H1 (cell line): ENCODE data around the gene NDUFS7. TPM values are rescaled to one million over a fixed set of nuclear protein-coding genes. Genes with fewer than 3 reads are reported as not detected.

Experiments used
- BACH1 ChIP-seq: IDR thresholded peaks from 2 replicates; pipeline ENCODE4 v1.6.1; 2012; ENCODE audit warnings: low read length, improper control_type of control experiment
- CEBPB ChIP-seq: IDR thresholded peaks from 2 replicates; pipeline ENCODE4 v1.6.1; 2012; ENCODE audit warnings: low read depth, low read length
- CHD1 ChIP-seq: IDR thresholded peaks from 2 replicates; pipeline ENCODE4 v1.6.1; 2012; ENCODE audit warnings: low read depth, low read length, improper control_type of control experiment
- EZH2 ChIP-seq: fragments of 200-600 bp; sonication (generic); IDR thresholded peaks from 2 replicates; pipeline ENCODE4 v1.7.1; 2012; ENCODE audit warnings: low read depth, mild to moderate bottlenecking, moderate library complexity, low read length, inconsistent platforms; ENCODE audit not compliant: severe bottlenecking
- KDM4A ChIP-seq: IDR thresholded peaks from one replicate; pipeline ENCODE4 v1.7.1; 2012; ENCODE audit warnings: low read depth, mild to moderate bottlenecking, moderate library complexity, low read length, inconsistent platforms; ENCODE audit not compliant: severe bottlenecking
- MAFK ChIP-seq: IDR thresholded peaks from 2 replicates; pipeline ENCODE4 v1.6.1; 2012; ENCODE audit warnings: low read depth, mild to moderate bottlenecking, improper control_type of control experiment, low read length
- PHF8 ChIP-seq: fragments of 200-600 bp; sonication (generic); conservative IDR thresholded peaks from 2 replicates; pipeline ENCODE4 v1.7.1; 2012; ENCODE audit warnings: low read depth, mild to moderate bottlenecking, inconsistent platforms, low read length, moderate library complexity
- POLR2A ChIP-seq, 2 experiments: IDR thresholded peaks; 1 replicate in 1 of 2; 2 replicates in 1 of 2; pipeline ENCODE4 v1.6.1; 2011; ENCODE audit warnings: low read depth in 2 of 2, low read length in 2 of 2, mild to moderate bottlenecking in 2 of 2; ENCODE audit errors: control extremely low read depth in 1 of 2
- RAD21 ChIP-seq, 2 experiments: IDR thresholded peaks in 1 of 2; conservative IDR thresholded peaks in 1 of 2; 2 replicates each; pipeline ENCODE4 v1.6.1; 2011; ENCODE audit warnings: low read depth in 2 of 2, low read length in 2 of 2, improper control_type of control experiment in 1 of 2, inconsistent platforms in 1 of 2, mild to moderate bottlenecking in 1 of 2, moderate library complexity in 1 of 2
- YY1 ChIP-seq: IDR thresholded peaks from 2 replicates; pipeline ENCODE4 v1.6.1; 2011; ENCODE audit warnings: low read depth, mild to moderate bottlenecking, low read length
- polyA plus RNA-seq, 7 experiments: library from polyadenylated mRNA; depleted of rRNA in 3 of 7; stranded (reverse) in 5 of 7; unstranded in 2 of 7; fragments of >200 nt in 5 of 7; fragments of 200-250 nt in 2 of 7; gene quantifications; 1 replicate in 5 of 7; 2 replicates in 1 of 7; 4 replicates in 1 of 7; pipeline versions ENCODE4 v1.2.1 to v1.2.3, GENCODE V29; 2011 to 2013; ENCODE audit warnings: missing spikeins in 2 of 7, mixed read lengths in 2 of 7
- total RNA-seq: library from RNA; stranded (reverse); fragmentation: NEBNext Ultra II Directional; extraction: Animal tissue kit (Norgen Biotek cat#: 25700); gene quantifications from 2 replicates; pipeline ENCODE4 v1.2.1, GENCODE V29; 2021

The NDUFS7 gene
- total and polyA plus RNA-seq, 2 of the 8 experiments (the other 6 are each of a cell fraction or from before 2014, with no cell fraction given): 78.1 to 309 TPM

DNA sequence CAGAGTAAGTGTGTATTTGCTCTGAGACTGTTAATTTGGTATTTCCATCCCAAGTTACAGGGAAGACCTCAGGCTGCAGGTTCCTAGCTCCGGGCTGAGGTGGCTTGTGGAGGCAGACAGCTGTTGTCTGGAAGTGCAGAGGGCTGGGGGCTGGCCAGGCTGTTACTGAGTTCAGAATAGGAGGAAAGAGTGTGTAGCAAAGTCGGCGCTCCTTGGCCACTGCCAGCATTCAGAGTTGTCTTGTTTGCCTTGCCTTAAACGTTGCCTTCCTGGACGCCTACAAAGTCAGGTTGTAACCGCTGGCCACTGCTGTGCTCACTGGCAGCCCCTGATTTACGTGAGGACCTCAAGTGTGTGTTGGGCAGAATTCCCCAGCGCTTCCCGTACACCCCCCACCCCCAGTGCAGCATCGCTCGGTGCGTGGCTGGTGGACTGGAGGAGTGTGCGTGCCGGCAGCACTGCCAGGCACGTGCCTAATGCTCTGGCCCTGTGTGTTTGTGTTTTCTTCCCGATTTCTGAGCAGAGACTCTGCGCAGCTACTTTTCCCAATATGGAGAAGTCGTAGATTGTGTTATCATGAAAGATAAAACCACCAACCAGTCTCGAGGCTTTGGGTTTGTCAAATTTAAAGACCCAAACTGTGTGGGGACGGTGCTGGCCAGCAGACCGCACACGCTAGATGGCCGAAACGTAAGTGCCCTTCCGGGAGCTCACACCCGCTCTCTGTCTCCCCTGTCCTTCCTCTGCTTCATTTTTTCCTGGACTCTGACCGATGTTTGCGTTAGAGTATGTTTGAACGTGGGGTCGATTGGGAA is 34.2 kb downstream of the NDUFS7 start (continued):
- no peak for TF ChIP-seq EZH2
- TF ChIP-seq POLR2A (IDR thresholded peaks at IDR 0.05; ENCODE audit: control extremely low read depth in 1 of 2, low read depth in 2 of 2, low read length in 2 of 2): no peak
- no peak for TF ChIP-seq PHF8
- no peak for TF ChIP-seq CEBPB
- TF ChIP-seq CHD1: no peak
- no peak for TF ChIP-seq RAD21 (IDR thresholded peaks at IDR 0.05 in 1 of 2, conservative IDR thresholded peaks at IDR 0.05 in 1 of 2; ENCODE audit: low read depth in 2 of 2, low read length in 2 of 2)
- no peak for TF ChIP-seq YY1
- no peak for TF ChIP-seq KDM4A
- TF ChIP-seq MAFK: no peak
- no peak for TF ChIP-seq BACH1
